Measurements from ENCODE around the gene GPC1. TPM values are rescaled to one million over a fixed set of nuclear protein-coding genes. Genes with fewer than 3 reads are reported as not detected.

The GPC1 gene
- total RNA-seq, 1 donor from 2014 or later = 123 TPM

DNA sequence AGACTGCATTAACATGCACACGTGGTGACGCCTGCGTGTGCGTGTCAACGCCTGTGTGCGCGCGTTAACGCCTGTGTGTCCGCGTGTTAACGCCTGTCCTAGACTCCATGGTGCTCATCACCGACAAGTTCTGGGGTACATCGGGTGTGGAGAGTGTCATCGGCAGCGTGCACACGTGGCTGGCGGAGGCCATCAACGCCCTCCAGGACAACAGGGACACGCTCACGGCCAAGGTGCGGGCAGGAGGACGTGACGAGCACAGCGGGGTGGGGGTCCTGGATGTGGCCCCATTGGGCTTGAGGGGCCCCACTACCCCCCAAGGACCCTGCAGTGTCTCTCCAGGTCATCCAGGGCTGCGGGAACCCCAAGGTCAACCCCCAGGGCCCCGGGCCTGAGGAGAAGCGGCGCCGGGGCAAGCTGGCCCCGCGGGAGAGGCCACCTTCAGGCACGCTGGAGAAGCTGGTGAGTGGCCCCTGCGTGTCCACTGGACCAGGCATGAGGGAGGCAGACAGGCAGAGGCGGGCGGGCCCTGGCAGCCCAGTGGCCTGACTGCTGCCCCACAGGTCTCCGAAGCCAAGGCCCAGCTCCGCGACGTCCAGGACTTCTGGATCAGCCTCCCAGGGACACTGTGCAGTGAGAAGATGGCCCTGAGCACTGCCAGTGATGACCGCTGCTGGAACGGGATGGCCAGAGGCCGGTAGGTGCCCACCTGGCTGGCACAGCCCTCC lies 29.2 kb downstream of the GPC1 start:
- peaks cover 48 to 53% of the 10 kb centered on the region in 2 donors for H3K36me3 ChIP-seq

GRCh38 chr2:240465268-240465764 lies 29.9 kb downstream of the GPC1 start:
- no peaks in the 10 kb centered on the region for H3K4me1 ChIP-seq
- H3K9me3 ChIP-seq = no peaks in the 10 kb centered on the region
- H3K27ac ChIP-seq = no peak overlapping the region
- H3K36me3 ChIP-seq = peaks cover 48 to 50% of the 10 kb centered on the region in 2 donors
- no peak for TF ChIP-seq CTCF (IDR thresholded peaks at IDR 0.05)
- H3K4me3 ChIP-seq = no peak overlapping the region
- H3K27me3 ChIP-seq = no peaks in the 10 kb centered on the region
- DNase-seq (ENCODE audit: low spot score in 2 of 2) = peak; percentile 6 to 62
- intact Hi-C loops (cut with DNase I) = no loop called here

More for the DNA sequence above, 29.2 kb downstream of the GPC1 start:
- Histone ChIP-seq H3K4me3 (no peak overlapping the region), H3K4me1 (no peaks in the 10 kb centered on the region), H3K9me3 (no peaks in the 10 kb centered on the region), H3K27me3 (no peaks in the 10 kb centered on the region), H3K27ac (no peak overlapping the region)
- DNase-seq (ENCODE audit: low spot score in 2 of 2) = peak in 1 of 2 donors; percentile 54
- intact Hi-C loops (cut with DNase I) = no loop called here
- TF ChIP-seq CTCF (IDR thresholded peaks at IDR 0.05) = no peak

- Histone ChIP-seq H3K4me1 (no peaks in the 10 kb centered on the region), H3K27ac (no peak overlapping the region), H3K27me3 (no peaks in the 10 kb centered on the region), H3K4me3 (no peak overlapping the region), H3K9me3 (no peaks in the 10 kb centered on the region), H3K36me3 (peaks cover 47 to 49% of the 10 kb centered on the region in 2 donors)
- intact Hi-C loops (cut with DNase I) = no loop called here
- no peak for TF ChIP-seq CTCF (IDR thresholded peaks at IDR 0.05)
- peak in 1 of 2 donors; percentile 60 for DNase-seq (ENCODE audit: low spot score in 2 of 2)
Measured at GRCh38 chr2:240465765-240466578, 30.5 kb downstream of the GPC1 start.

DNA sequence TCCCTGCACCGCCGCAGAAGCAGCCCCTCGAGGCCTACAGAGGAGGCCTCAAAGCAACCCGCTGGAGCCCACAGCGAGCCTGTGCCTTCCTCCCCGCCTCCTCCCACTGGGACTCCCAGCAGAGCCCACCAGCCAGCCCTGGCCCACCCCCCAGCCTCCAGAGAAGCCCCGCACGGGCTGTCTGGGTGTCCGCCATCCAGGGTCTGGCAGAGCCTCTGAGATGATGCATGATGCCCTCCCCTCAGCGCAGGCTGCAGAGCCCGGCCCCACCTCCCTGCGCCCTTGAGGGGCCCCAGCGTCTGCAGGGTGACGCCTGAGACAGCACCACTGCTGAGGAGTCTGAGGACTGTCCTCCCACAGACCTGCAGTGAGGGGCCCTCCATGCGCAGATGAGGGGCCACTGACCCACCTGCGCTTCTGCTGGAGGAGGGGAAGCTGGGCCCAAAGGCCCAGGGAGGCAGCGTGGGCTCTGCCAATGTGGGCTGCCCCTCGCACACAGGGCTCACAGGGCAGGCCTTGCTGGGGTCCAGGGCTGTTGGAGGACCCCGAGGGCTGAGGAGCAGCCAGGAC lies 31.2 kb downstream of the GPC1 start:
- H3K4me3 ChIP-seq = no peak overlapping the region
- H3K27ac ChIP-seq = no peak overlapping the region
- peak; percentile 5 to 55 for DNase-seq (ENCODE audit: low spot score in 2 of 2)
- no peaks in the 10 kb centered on the region for H3K27me3 ChIP-seq
- no peaks in the 10 kb centered on the region for H3K9me3 ChIP-seq
- intact Hi-C loops (cut with DNase I) = no loop called here
- no peaks in the 10 kb centered on the region for H3K4me1 ChIP-seq
- no peak for TF ChIP-seq CTCF (IDR thresholded peaks at IDR 0.05)
- H3K36me3 ChIP-seq = peaks cover 41 to 44% of the 10 kb centered on the region in 2 donors

- TF ChIP-seq CTCF (IDR thresholded peaks at IDR 0.05) = no peak
- intact Hi-C loops (cut with DNase I) = no loop called here
Measured at GRCh38 chr2:240467149-240467642, 31.7 kb downstream of the GPC1 start.

More at GRCh38 chr2:240467149-240467642, 31.7 kb downstream of the GPC1 start:
- no peaks in the 10 kb centered on the region for H3K9me3 ChIP-seq
- no peak overlapping the region for H3K4me3 ChIP-seq
- no peaks in the 10 kb centered on the region for H3K4me1 ChIP-seq
- no peaks in the 10 kb centered on the region for H3K27me3 ChIP-seq
- H3K27ac ChIP-seq = no peak overlapping the region
- peaks cover 36 to 40% of the 10 kb centered on the region in 2 donors for H3K36me3 ChIP-seq
- no peak for DNase-seq (ENCODE audit: low spot score in 2 of 2)
